ENCODE data around the gene METTL26.

DNA sequence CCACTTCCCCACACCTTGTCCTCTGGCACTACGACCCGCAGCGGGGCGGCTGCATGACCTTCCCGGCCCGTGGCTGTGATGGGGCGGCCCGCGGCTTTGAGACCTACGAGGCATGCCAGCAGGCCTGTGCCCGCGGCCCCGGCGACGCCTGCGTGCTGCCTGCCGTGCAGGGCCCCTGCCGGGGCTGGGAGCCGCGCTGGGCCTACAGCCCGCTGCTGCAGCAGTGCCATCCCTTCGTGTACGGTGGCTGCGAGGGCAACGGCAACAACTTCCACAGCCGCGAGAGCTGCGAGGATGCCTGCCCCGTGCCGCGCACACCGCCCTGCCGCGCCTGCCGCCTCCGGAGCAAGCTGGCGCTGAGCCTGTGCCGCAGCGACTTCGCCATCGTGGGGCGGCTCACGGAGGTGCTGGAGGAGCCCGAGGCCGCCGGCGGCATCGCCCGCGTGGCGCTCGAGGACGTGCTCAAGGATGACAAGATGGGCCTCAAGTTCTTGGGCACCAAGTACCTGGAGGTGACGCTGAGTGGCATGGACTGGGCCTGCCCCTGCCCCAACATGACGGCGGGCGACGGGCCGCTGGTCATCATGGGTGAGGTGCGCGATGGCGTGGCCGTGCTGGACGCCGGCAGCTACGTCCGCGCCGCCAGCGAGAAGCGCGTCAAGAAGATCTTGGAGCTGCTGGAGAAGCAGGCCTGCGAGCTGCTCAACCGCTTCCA is 2.6 kb downstream of the METTL26 start:
- TF ChIP-seq EP300 (IDR thresholded peaks at IDR 0.05) (no peak), POLR2A (IDR thresholded peaks at IDR 0.05) (no peak), POLR2AphosphoS5 (IDR thresholded peaks at IDR 0.05) (no peak)
- TF ChIP-seq, protein P1, sequence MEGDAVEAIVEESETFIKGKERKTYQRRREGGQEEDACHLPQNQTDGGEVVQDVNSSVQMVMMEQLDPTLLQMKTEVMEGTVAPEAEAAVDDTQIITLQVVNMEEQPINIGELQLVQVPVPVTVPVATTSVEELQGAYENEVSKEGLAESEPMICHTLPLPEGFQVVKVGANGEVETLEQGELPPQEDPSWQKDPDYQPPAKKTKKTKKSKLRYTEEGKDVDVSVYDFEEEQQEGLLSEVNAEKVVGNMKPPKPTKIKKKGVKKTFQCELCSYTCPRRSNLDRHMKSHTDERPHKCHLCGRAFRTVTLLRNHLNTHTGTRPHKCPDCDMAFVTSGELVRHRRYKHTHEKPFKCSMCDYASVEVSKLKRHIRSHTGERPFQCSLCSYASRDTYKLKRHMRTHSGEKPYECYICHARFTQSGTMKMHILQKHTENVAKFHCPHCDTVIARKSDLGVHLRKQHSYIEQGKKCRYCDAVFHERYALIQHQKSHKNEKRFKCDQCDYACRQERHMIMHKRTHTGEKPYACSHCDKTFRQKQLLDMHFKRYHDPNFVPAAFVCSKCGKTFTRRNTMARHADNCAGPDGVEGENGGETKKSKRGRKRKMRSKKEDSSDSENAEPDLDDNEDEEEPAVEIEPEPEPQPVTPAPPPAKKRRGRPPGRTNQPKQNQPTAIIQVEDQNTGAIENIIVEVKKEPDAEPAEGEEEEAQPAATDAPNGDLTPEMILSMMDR (IDR thresholded peaks at IDR 0.05), result no peak

Data from stomach (tissue), 4 donors.